Measurements from ENCODE around the gene PNPLA3.
A peak's percentile ranks its signal among the peaks of the same experiment; 100 is the strongest.

PNPLA3 gene

DNA sequence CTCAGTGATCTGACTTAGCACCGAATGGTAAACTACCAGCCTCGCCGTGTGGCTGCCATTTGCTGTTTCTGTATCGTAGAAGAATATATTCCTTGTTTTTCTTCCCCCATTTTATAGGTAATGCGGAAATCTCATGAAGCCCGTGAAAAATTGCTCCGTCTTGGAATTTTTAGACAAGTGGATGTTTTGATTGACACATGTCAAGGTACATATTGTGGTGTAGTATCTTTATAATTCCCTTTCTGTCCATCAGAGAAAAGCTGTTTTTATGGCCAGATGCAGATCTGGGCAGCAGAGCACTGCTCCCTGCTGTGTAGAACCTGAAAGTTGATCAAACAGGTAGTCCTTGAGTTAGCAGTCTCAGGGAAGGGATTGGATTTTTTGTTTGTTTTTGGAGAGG, 45.0 kb downstream of the PNPLA3 start:
- DNase-seq, result no peak

- DNase-seq, result no peak
Measured at GRCh38 chr22:43969021-43969878, 45.6 kb downstream of the PNPLA3 start.

- no peak for DNase-seq
Measured at GRCh38 chr22:43969989-43970755, 46.6 kb downstream of the PNPLA3 start.

DNA sequence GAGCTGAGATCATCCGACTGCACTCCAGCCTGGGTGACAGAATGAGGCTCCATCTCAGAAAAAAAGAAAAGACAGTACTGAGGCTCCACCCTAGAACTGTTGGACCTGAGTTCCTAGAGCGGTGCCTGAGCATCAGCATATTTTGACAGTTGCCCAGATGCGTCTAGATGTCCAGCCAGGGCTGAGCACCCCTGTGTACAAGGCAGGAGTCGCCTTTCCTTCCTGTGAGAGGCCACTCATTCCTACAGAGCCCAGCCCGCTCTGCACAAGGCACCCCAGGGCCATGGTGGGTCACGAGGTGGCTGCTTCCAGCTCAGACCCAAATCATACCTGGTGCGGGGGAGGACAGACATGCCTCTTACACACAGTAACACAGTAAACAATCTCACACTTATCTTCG, 47.5 kb downstream of the PNPLA3 start:
- no peak for DNase-seq

- DNase-seq, result no peak
Measured at GRCh38 chr22:43972931-43973462, 49.4 kb downstream of the PNPLA3 start.

DNA sequence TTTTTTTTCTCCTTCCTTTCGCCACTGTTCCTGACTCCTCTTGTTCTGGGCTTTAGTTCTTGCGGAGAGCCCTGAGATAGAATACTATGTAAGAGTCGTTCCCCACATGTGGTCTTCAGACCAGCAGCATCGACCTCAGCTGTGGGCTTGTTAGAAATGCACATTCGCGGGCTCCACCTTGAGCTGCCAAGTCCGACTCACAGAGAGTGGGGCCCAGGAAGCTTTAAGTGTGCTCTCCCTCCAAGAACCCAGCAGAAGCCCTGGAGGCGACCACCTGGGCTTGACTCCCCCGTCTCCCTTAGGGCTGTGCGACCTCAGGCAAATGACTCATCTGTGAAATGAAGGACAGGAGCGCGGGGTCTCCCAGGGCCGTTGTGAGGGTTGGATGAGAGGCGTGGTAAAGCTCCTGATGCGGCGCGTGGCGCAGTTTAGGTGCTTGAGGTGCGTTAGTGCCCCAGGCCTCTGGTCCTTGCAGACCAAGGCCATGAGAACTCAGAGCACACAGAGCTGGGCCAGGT, 50.5 kb downstream of the PNPLA3 start:
- no peak for DNase-seq

DNA sequence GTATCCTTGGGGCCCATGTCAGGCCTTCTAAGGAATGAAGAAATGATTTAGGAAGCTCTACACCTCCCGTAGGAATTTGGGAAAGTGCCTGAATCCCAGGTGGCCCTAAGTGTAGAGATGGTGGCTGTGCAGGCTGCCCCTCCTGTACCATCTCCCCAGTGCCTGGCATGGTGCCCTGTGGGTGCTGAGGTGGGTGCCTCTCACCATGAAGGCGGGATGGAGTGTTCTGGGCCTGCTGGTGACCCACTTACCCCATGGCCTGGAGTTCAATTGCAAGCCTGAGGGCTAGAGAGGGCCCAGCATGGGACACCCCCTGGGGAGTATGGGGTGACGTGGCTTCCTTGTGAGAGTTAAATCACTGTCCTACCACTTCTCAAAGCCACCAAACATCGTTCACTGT, 51.4 kb downstream of the PNPLA3 start:
- no peak for DNase-seq

DNA sequence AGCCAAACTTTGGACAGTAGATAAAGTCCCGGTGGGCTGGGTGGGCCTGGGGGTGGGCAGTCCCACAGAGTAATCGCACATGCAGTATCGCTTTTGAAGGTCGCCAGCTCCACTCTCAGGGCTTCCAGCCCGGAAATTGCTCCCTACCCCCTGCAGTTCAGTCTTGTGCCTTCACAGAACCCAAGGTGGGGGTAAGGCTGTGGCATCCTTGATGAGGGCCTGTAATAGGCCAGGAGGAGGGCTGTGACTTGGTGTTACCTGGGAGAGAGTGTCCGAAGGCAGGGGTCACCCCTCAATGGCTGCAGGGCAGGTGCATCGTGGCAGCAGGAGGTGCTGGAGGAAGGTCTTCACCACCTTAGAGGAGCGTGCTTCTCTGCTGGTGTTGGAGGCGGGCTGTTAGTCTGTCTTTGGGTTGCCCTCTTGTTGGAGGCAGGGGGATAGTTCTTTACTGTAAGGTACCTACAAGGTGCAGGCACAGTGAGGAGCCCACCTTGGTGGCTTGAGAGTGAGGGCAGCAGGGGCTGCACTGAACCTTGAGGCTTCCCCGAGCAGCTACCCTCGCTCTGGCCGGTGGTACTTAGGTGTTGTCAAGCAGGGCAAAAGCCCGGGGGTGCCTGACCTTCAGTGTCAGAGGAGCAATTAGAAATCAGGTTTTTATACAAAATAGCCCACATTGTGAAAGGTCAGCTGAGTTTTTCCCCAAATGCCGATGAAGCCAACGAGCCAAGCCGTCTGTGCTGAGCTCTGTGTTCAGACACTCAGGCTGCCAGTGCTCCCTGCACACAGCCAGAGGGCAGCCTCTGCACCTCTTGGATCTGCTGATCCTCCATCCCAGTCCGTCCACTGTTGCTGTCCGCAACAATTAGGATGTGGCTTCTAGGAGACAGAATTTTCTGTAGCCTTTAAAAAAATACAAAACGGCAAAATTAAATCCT, 53.5 kb downstream of the PNPLA3 start:
- no peak for DNase-seq

GRCh38 chr22:43978558-43978957, 55.0 kb downstream of the PNPLA3 start:
- no peak for DNase-seq

- no peak for DNase-seq
Measured at GRCh38 chr22:43980579-43980978, 57.0 kb downstream of the PNPLA3 start.

DNA sequence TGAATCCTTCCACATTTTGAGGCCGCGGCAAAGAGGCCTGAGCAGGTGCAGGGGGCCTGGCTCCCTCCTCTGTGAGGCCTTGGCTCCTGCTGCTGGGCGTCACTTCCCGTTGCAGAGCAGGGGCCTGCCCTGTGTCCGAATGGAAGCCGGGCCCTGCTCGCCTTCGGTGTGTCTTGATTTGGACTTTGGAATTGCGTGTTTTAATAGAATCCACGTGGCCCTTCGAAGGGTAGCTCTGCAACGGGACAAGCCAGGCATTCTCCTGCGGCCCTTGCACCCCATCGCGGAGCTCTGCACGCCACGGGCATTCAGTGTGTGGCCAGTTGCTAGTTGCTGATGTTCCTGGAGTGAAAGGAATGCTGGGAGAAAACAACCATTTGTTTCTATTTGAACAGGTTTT, 57.4 kb downstream of the PNPLA3 start:
- no peak for DNase-seq

GRCh38 chr22:43983808-43984207, 60.2 kb downstream of the PNPLA3 start:
- DNase-seq, result no peak

DNA sequence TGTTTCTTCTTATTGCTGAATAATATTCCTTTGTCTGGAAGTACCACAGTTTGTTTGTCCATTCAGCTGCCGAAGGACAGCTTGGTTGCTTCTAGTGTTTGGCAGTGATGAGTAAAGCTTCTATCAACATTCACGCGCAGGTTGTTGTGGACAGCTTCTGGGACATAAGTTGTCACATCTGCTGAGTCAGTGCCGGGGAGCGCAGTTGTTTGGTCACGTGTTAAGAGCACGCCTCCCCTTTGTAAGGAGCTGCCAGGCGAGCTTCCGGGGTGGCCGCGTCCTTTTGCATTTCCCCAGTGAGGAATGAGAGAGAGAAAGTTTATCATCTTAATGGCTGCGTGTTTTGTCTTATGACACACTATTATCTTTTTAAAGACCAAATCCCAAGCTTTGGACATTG, 61.9 kb downstream of the PNPLA3 start:
- no peak for DNase-seq

- DNase-seq, result no peak
Measured at GRCh38 chr22:43988116-43988820, 64.7 kb downstream of the PNPLA3 start.

- no peak for DNase-seq
Measured at GRCh38 chr22:43988960-43989359, 65.4 kb downstream of the PNPLA3 start.

DNA sequence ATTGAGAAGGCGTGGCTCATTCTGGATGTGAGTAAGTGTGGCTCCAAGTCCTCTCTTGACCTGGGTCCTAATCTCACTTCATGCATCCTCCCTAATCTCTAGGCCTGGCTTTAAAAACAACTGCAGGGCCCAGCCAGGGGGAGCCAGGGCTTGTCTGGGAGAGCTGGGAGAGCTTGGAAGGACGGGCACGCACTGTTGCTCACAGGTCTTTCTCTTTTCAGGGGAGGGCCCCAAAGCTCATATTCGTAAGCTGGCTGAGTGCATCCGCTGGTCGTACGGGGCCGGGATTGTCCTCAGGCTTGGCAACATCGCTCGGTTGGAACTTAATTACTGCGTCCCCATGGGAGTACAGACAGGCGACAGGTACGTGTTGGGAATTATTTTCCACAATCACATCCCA, 66.4 kb downstream of the PNPLA3 start:
- no peak for DNase-seq

GRCh38 chr22:43991316-43992020, 67.9 kb downstream of the PNPLA3 start:
- DNase-seq, result no peak

DNA sequence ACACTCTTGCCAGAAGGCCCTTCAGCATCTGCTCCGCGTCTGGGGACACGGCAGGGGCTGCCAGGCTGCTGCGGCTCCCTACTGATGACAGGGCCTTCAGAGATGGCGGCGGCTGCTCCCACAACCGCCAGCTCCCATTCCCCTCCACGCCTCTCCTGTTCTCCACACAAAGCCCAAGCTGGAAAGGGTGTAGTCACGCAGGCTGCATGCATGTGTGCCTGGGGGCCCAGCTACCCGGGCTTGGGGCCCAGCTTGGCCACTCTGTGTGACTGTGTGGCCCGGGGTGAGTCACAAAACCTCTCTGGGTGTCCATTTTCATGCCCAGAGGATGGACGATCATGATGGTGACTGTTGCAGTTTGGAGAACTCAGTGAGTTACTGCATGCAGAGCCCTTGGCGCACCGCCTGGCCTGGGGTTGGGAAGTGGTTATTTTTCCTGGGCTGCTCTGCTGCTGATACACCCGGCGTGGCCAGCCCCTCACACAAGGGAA, 68.8 kb downstream of the PNPLA3 start:
- no peak for DNase-seq

GRCh38 chr22:43993072-43993760, 69.6 kb downstream of the PNPLA3 start:
- peak; percentile 75 for DNase-seq

- DNase-seq, result no peak
Measured at GRCh38 chr22:43994006-43994405, 70.4 kb downstream of the PNPLA3 start.

Measured in CD4-positive, alpha-beta T cell treated with Interleukin-10 for 1 hour (primary cell).